GM10266 (cell line): ENCODE measurements around the gene RAB3GAP2.

Source experiments
- DNase-seq: peaks from one replicate; pipeline ENCODE4 v3.0.0; 2012; ENCODE audit errors: extremely low spot score
- CTCF ChIP-seq: IDR thresholded peaks from 2 replicates; pipeline ENCODE4 v1.5.1; 2012; ENCODE audit warnings: mild to moderate bottlenecking, low read depth; ENCODE audit not compliant: control insufficient read depth, insufficient read depth; ENCODE audit errors: missing control alignments

Gene RAB3GAP2

DNA sequence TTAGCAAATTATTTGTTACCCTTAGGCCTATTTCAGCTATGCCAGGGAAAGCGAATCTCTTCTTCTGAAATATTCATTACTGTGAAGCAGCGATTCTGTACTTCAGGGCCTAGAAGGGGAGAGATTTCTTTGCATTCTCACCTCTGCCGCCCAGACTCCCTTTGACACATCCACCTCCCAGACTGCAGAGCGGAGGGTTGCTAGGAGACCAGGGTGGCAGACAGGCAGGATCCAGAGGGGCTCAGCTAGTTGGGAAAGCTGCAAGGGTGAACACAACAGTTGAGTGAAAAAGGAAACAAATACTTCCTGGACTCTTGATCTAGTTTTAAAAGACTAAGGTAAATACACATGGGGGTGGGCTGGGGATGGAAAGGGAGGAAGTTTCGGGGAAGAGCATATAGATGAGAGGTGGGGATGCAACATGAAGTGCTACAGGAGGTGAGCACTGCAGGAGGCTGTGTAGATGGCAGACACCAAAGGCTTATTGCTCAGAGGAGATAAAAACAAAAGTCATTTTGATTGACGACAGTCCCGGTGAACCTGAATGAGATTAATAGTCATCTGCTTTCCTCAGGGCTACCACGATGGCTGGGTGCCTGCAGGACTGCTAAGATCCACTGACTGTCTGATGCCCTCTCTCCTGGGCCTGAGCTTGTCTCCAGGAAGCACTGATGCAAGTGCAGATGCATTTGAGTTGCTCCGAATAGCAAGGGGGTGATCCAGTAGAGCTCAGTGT, 26.4 kb upstream of the RAB3GAP2 start:
- no peak for TF ChIP-seq CTCF
- no peak for DNase-seq

GRCh38 chr1:220296981-220297380, 24.7 kb upstream of the RAB3GAP2 start:
- DNase-seq: no peak
- no peak for TF ChIP-seq CTCF

- TF ChIP-seq CTCF: no peak
These were observed 22.6 kb upstream of the RAB3GAP2 start for GRCh38 chr1:220294846-220295301.

DNA sequence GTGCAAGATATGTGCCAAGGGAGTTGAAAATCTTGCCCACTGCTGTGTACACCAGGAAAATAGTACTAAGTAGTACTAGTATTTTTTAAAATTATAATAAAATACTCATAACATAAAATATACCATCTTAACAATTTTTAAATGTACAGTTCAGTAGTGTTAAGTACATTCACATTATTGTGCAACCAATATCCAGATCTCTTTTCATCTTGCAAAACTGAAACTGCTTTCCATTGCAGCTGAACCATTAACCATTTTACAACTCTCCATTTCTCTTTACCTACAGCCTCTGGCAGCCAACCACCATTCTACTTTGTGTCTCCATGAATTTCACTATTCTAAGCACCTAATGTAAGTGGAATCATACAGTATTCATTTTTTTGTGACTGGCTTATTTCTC, 19.3 kb upstream of the RAB3GAP2 start:
- no peak for TF ChIP-seq CTCF

More at GRCh38 chr1:220294846-220295301, 22.6 kb upstream of the RAB3GAP2 start:
- DNase-seq: no peak

GRCh38 chr1:220290140-220290761, 18.0 kb upstream of the RAB3GAP2 start:
- no peak for TF ChIP-seq CTCF
- DNase-seq: no peak

More for the DNA sequence above, 19.3 kb upstream of the RAB3GAP2 start:
- no peak for DNase-seq

GRCh38 chr1:220287129-220287528, 14.9 kb upstream of the RAB3GAP2 start:
- TF ChIP-seq CTCF: no peak
- DNase-seq: no peak

DNA sequence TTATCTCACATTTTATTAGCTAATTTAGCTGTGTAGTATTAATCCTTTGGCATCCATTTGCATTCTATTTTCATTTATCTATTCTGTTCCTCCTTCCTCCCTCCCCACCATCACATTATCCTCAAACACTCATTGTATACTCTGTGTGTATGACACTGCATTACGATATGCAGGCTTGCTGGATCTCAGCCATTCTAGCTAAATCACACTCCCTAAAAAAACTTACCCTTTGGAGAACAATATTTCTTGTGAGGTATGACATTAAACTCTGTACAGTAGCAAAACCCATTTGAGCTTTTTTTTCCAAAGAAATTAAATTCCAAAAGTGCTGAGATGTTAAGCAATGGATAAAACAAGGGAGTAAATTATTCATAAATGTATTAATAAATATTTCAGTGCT, 11.4 kb upstream of the RAB3GAP2 start:
- no peak for DNase-seq
- TF ChIP-seq CTCF: no peak
